Lung (tissue), 12 donors: Measurements from ENCODE around the gene CLIP2. TPM values are rescaled to one million over a fixed set of nuclear protein-coding genes. Genes with fewer than 3 reads are reported as not detected.

ENCODE experiments used
- ATAC-seq: fragments of 200-7000 bp; cut with Tn5 transposase; one replicate; pipeline ENCODE4 v1.9.1; 2020; ENCODE audit warnings: moderate number of reproducible peaks; ENCODE audit not compliant: insufficient read depth, low FRiP score
- DNase-seq, 3 donors: peaks; one replicate each; pipeline ENCODE4 v3.0.0-alpha.2; 2013 to 2017
- H3K27ac ChIP-seq, 2 donors: one replicate each; pipeline ENCODE4 v1.5.1; 2013; ENCODE audit warnings: mild to moderate bottlenecking in 2 of 2, moderate library complexity in 2 of 2, control low read depth in 1 of 2, inconsistent platforms in 1 of 2, low read depth in 1 of 2, low read length in 1 of 2
- H3K27me3 ChIP-seq, 3 donors: one replicate each; pipeline ENCODE4 v1.5.1; 2013; ENCODE audit warnings: low read length in 2 of 3; ENCODE audit not compliant: control insufficient read depth in 3 of 3, insufficient read depth in 3 of 3
- H3K36me3 ChIP-seq, 4 donors: one replicate each; pipeline ENCODE4 v1.5.1; 2013; ENCODE audit warnings: low read length in 4 of 4, mild to moderate bottlenecking in 1 of 4, moderate library complexity in 1 of 4; ENCODE audit not compliant: control insufficient read depth in 4 of 4, insufficient read depth in 4 of 4
- H3K4me1 ChIP-seq, 5 donors: one replicate each; pipeline ENCODE4 v1.5.1; 2013; ENCODE audit warnings: low read length in 5 of 5, mild to moderate bottlenecking in 2 of 5, moderate library complexity in 1 of 5; ENCODE audit not compliant: control insufficient read depth in 5 of 5, insufficient read depth in 5 of 5
- H3K4me3 ChIP-seq: one replicate; pipeline ENCODE4 v1.5.1; 2013; ENCODE audit warnings: mild to moderate bottlenecking, control low read depth, moderate library complexity
- H3K9ac ChIP-seq, 2 donors: one replicate each; pipeline ENCODE4 v1.5.1; 2013; ENCODE audit warnings: low read length in 2 of 2, control low read depth in 1 of 2; ENCODE audit not compliant: insufficient read depth in 1 of 2
- H3K9me3 ChIP-seq, 4 donors: one replicate each; pipeline ENCODE4 v1.5.1; 2013; ENCODE audit warnings: low read length in 3 of 4, mild to moderate bottlenecking in 1 of 4, moderate library complexity in 1 of 4; ENCODE audit not compliant: control insufficient read depth in 4 of 4, insufficient read depth in 3 of 4
- WGBS, 2 donors: extraction: QIAGEN DNeasy Blood & Tissue Kit; methylation state at CpG; one replicate each; pipeline ENCODE4 v1.1.7; 2013; 5-methylcytosine and 5-hydroxymethylcytosine counted together
- polyA plus RNA-seq, 2 donors: library from polyadenylated mRNA; stranded (reverse); fragments of 200-250 nt; gene quantifications; one replicate each; pipeline ENCODE4 v1.2.1, GENCODE V29; 2013
- total RNA-seq, 2 donors: library from RNA; depleted of rRNA in 1 of 2; stranded (reverse); fragments of >200 nt in 1 of 2; gene quantifications; one replicate each; pipeline ENCODE4 v1.2.1, GENCODE V29; 2014 to 2021
- TF ChIP-seq, protein P1 (sequence below): IDR thresholded peaks from 2 replicates; pipeline ENCODE4 v1.5.1; 2012; ENCODE audit warnings: mild to moderate bottlenecking; ENCODE audit errors: control extremely low read depth, extremely low read depth
- donor health status: control.
- donor health status: control.
- donor health status: Bipolar disorder and iron deficiency.
- donor health status: healthy.
- donor health status: DM: yes; HTN: yes; CAD: no.

The CLIP2 gene
- total and polyA plus RNA-seq, 4 donors, result 7.9 to 27.0 (median 14.9) TPM

DNA sequence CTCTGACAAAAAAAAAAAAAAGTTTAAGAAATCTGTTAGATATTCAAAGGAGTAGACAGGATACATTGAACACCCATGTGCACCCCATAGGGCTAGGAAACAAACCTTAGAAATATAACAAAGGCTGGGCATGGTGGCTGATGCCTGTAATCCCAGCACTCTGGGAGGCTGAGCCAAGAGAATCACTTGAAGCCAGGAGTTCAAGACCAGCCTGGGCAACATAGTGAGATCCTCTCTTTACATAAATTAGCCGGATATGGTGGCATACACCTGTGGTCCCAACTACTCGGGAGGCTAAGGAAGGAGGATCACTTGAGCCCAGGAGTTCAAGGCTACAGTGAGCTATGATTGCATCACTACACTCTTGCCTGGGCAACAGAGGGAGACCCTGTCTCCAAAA lies 15.3 kb downstream of the CLIP2 start:
- no peaks in the 10 kb centered on the region for H3K36me3 ChIP-seq
- H3K27ac ChIP-seq, result no peak overlapping the region
- H3K27me3 ChIP-seq, result no peaks in the 10 kb centered on the region
- ATAC-seq (no peak), DNase-seq (no peak)
- peaks cover 0 to 12% (median 5%) of the 10 kb centered on the region in 5 donors for H3K4me1 ChIP-seq
- 95 to 97% methylated on average over 2 of the region's 2 CpGs for WGBS, 2 donors
- H3K4me3 ChIP-seq, result no peak overlapping the region
- no peak overlapping the region for H3K9ac ChIP-seq
- TF ChIP-seq, protein P1, sequence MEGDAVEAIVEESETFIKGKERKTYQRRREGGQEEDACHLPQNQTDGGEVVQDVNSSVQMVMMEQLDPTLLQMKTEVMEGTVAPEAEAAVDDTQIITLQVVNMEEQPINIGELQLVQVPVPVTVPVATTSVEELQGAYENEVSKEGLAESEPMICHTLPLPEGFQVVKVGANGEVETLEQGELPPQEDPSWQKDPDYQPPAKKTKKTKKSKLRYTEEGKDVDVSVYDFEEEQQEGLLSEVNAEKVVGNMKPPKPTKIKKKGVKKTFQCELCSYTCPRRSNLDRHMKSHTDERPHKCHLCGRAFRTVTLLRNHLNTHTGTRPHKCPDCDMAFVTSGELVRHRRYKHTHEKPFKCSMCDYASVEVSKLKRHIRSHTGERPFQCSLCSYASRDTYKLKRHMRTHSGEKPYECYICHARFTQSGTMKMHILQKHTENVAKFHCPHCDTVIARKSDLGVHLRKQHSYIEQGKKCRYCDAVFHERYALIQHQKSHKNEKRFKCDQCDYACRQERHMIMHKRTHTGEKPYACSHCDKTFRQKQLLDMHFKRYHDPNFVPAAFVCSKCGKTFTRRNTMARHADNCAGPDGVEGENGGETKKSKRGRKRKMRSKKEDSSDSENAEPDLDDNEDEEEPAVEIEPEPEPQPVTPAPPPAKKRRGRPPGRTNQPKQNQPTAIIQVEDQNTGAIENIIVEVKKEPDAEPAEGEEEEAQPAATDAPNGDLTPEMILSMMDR, result no peak
- peaks cover 0 to 1% (median 0%) of the 10 kb centered on the region in 4 donors for H3K9me3 ChIP-seq

DNA sequence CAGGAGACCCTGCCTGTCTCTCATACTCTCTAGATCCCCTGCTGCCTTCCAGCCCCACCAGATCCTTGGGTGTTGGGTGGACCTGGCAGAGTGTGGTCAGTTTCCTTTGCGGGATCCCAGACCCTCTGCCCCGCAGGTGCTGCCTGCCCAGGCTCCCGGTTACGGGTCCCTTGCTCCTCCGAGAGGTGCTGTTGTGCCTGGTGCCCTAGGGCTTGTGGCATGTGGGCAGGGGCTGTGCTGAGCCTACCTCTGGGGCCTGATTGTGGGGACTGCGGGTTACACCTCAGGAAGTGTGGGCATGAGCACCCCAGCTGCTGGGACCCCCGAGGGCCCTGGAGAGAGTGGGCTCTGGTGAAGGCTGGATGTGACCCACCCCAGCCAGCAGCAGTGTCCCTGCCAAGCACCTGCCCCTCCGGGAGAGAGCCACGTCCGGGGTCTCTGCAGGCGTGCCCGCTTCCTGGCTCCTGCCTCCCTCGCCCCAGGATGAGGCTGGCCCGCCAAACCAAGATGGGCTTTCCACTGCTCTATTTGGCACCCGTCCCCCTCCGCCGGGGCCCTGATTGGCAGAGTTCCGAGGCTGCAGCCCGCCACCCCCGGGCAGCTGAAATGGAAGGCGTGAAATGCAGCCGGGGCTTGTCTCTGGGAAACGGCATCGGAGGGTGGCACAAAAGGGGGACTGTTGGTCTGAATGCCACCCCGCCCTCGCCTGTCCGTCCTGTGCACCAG lies 17.0 kb downstream of the CLIP2 start:
- ATAC-seq (no peak), DNase-seq (peak in 2 of 3 donors; percentile 17 to 26)
- Histone ChIP-seq H3K36me3 (no peaks in the 10 kb centered on the region), H3K27ac (no peak overlapping the region), H3K4me1 (peaks cover 0 to 12% (median 5%) of the 10 kb centered on the region in 5 donors), H3K4me3 (no peak overlapping the region), H3K9me3 (peaks cover 0 to 1% (median 0%) of the 10 kb centered on the region in 4 donors), H3K27me3 (no peaks in the 10 kb centered on the region), H3K9ac (no peak overlapping the region)
- WGBS, 2 donors, result 19 to 35% methylated on average over 27 of the region's 27 CpGs
- TF ChIP-seq, protein P1, result no peak

- H3K27me3 ChIP-seq, result no peaks in the 10 kb centered on the region
- no peaks in the 10 kb centered on the region for H3K36me3 ChIP-seq
- H3K9ac ChIP-seq, result no peak overlapping the region
- peaks cover 0 to 12% (median 5%) of the 10 kb centered on the region in 5 donors for H3K4me1 ChIP-seq
- peaks cover 0 to 1% (median 0%) of the 10 kb centered on the region in 4 donors for H3K9me3 ChIP-seq
- peak overlapping the region in 1 of 2 donors; percentile 41 for H3K27ac ChIP-seq
- no peak overlapping the region for H3K4me3 ChIP-seq
- ATAC-seq (no peak), DNase-seq (peak; percentile 69 to 86 (median 76))
- WGBS, 2 donors, result 10 to 16% methylated on average over 20 of the region's 20 CpGs
- TF ChIP-seq, protein P1, result no peak
Measured at GRCh38 chr7:74306730-74307469, 17.7 kb downstream of the CLIP2 start.
